ENCODE measurements around the gene PPP1R2B. TPM values are rescaled to one million over a fixed set of nuclear protein-coding genes. Genes with fewer than 3 reads are reported as not detected.
A peak's percentile ranks its signal among the peaks of the same experiment; 100 is the strongest.

Gene PPP1R2B
- polyA plus RNA-seq (2012; ENCODE audit: low read depth, missing spikeins): not detected

DNA sequence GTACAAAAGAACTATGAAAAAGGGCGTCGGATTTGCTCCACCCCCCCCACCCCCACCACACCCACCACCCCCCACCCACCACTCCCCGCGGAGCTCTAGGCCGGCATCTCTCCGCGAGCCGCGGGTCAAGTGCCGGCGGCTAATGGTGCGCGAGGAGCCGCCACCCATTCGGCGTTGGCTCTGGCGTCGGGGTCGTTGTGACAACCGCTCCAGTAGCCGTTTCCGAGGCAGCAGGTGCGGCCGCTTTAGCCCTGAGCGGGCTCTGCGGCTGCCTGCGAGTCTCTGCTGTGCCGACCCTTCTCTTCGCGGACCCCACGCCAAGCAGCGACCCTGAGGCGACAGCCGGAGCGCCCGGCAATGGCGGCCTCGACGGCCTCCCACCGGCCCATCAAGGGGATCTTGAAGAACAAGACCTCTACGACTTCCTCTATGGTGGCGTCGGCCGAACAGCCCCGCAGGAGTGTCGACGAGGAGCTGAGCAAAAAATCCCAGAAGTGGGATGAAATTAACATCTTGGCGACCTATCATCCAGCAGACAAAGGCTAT is at the start of gene PPP1R2B:
PPP1R2B (plus strand) TSS at position 90 of the 546 bp plus-strand sequence; CDS start at position 358, 268 bp downstream.
- no peak for TF ChIP-seq SPI1 (IDR thresholded peaks at IDR 0.05; ENCODE audit: low read depth, low read length)
- TF ChIP-seq POLR2AphosphoS5 (IDR thresholded peaks at IDR 0.05; ENCODE audit: low read depth, low read length): no peak
- DNase-seq (ENCODE audit: insufficient read length, low spot score) (no peak), FAIRE-seq (no peak)

GRCh38 chr5:156800929-156801328 is 49.2 kb upstream of the PPP1R2B start:
- DNase-seq (ENCODE audit: insufficient read length, low spot score): no peak
- TF ChIP-seq SPI1 (IDR thresholded peaks at IDR 0.05; ENCODE audit: low read depth, low read length) (no peak), PAX5 (IDR thresholded peaks at IDR 0.05; ENCODE audit: insufficient read depth, low read length, severe bottlenecking) (no peak), POU2F2 (IDR thresholded peaks at IDR 0.05; ENCODE audit: low read depth, low read length) (no peak), POLR2AphosphoS5 (IDR thresholded peaks at IDR 0.05; ENCODE audit: low read depth, low read length) (no peak), TAF1 (IDR thresholded peaks at IDR 0.05; ENCODE audit: low read depth, low read length) (no peak), POLR2A (IDR thresholded peaks at IDR 0.05; ENCODE audit: low read depth, low read length) (no peak)
- FAIRE-seq: no peak

- FAIRE-seq (no peak), DNase-seq (ENCODE audit: insufficient read length, low spot score) (no peak)
- no peak for TF ChIP-seq SPI1 (IDR thresholded peaks at IDR 0.05; ENCODE audit: low read depth, low read length)
- no peak for TF ChIP-seq POLR2AphosphoS5 (IDR thresholded peaks at IDR 0.05; ENCODE audit: low read depth, low read length)
- no peak for TF ChIP-seq POLR2A (IDR thresholded peaks at IDR 0.05; ENCODE audit: low read depth, low read length)
Observed at GRCh38 chr5:156802501-156802900, 47.6 kb upstream of the PPP1R2B start.

DNA sequence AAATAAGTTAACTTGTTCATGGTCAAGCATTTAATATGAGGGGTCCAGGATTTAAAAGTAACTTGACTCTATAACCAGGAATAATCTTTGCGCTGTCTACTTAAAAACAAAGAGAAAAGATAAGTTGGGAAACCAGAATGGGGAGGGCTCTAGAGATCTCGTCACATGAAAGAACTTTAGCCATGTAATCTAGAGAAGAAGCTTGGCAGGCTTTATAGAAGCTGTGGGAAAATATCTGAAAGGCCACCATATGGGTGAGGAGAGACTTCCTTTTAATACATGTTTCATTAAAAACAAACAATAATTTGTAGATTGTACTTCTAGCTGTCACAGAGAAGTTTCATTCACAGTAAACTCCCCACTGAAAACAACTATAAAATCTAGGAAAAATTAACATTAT is 46.7 kb upstream of the PPP1R2B start:
- TF ChIP-seq PAX5 (IDR thresholded peaks at IDR 0.05; ENCODE audit: insufficient read depth, low read length, severe bottlenecking) (no peak), TAF1 (IDR thresholded peaks at IDR 0.05; ENCODE audit: low read depth, low read length) (no peak), POLR2AphosphoS5 (IDR thresholded peaks at IDR 0.05; ENCODE audit: low read depth, low read length) (no peak), SPI1 (IDR thresholded peaks at IDR 0.05; ENCODE audit: low read depth, low read length) (no peak), POLR2A (IDR thresholded peaks at IDR 0.05; ENCODE audit: low read depth, low read length) (no peak), POU2F2 (IDR thresholded peaks at IDR 0.05; ENCODE audit: low read depth, low read length) (no peak)
- DNase-seq (ENCODE audit: insufficient read length, low spot score) (no peak), FAIRE-seq (no peak)

- TF ChIP-seq POLR2A (IDR thresholded peaks at IDR 0.05; ENCODE audit: low read depth, low read length): no peak
- FAIRE-seq (no peak), DNase-seq (ENCODE audit: insufficient read length, low spot score) (no peak)
Observed at GRCh38 chr5:156812959-156813358, 37.1 kb upstream of the PPP1R2B start.

- FAIRE-seq: peak; percentile 20
- DNase-seq (ENCODE audit: insufficient read length, low spot score): peak; percentile 22
- TF ChIP-seq POLR2A (IDR thresholded peaks at IDR 0.05; ENCODE audit: low read depth, low read length) (no peak), TAF1 (IDR thresholded peaks at IDR 0.05; ENCODE audit: low read depth, low read length) (no peak), POU2F2 (IDR thresholded peaks at IDR 0.05; ENCODE audit: low read depth, low read length) (no peak), PAX5 (IDR thresholded peaks at IDR 0.05; ENCODE audit: insufficient read depth, low read length, severe bottlenecking) (no peak), SPI1 (IDR thresholded peaks at IDR 0.05; ENCODE audit: low read depth, low read length) (no peak), POLR2AphosphoS5 (IDR thresholded peaks at IDR 0.05; ENCODE audit: low read depth, low read length) (no peak)
Observed at GRCh38 chr5:156815988-156816599, 34.0 kb upstream of the PPP1R2B start.

DNA sequence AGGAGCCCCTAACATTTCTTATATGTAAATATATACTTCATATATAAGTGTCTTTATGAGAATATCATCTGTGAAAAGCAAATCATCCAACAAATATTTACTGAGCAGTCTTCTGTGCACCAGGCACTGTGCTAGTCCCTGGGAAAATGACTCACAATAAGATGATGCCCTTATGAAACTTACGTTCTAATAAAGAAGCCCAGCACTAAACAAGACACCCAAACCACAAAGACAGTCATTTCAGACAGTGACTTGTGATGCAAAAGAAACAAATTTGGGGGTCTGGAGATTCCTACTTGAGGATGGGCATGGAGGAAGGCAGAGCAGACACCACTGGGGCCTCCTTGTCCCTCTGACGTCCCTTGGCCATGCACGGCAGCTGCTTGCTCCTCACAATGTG is 30.6 kb upstream of the PPP1R2B start:
- TF ChIP-seq SPI1 (IDR thresholded peaks at IDR 0.05; ENCODE audit: low read depth, low read length): no peak
- no peak for TF ChIP-seq PAX5 (IDR thresholded peaks at IDR 0.05; ENCODE audit: insufficient read depth, low read length, severe bottlenecking)
- no peak for TF ChIP-seq POLR2AphosphoS5 (IDR thresholded peaks at IDR 0.05; ENCODE audit: low read depth, low read length)
- TF ChIP-seq TAF1 (IDR thresholded peaks at IDR 0.05; ENCODE audit: low read depth, low read length): no peak
- TF ChIP-seq POLR2A (IDR thresholded peaks at IDR 0.05; ENCODE audit: low read depth, low read length): no peak
- no peak for TF ChIP-seq POU2F2 (IDR thresholded peaks at IDR 0.05; ENCODE audit: low read depth, low read length)
- DNase-seq (ENCODE audit: insufficient read length, low spot score): no peak
- no peak for FAIRE-seq

DNA sequence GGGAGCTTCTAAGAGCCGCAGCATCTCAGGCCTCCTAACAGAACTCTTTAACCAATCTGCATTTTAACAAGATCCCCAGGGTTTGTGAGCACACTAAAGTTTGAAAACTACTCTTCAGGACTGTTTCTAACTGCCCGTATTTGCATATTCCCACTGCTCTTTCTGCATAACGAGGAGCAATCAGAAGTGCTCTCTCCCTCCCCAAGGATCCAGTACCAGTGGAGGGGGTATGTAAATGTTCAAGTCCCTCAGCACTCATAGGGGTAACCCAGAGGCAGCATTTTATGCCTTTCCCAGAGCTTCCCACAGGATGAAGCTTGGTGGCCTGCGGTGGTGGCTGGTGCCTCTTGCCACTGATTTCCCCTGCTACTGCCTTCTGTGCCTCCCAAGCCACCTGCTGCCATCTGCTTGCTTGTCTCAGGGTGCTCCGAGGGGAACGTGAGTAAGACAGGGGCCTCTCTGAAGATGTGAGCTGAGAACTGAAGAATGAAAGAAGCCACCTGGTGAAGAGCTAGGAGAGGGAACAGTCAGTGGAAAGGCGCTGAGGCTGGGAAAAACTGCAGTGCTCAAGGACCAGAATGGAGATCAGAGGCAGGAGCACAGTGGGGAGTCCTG is 30.0 kb upstream of the PPP1R2B start:
- TF ChIP-seq SPI1 (IDR thresholded peaks at IDR 0.05; ENCODE audit: low read depth, low read length): no peak
- TF ChIP-seq POLR2A (IDR thresholded peaks at IDR 0.05; ENCODE audit: low read depth, low read length): no peak
- no peak for TF ChIP-seq POU2F2 (IDR thresholded peaks at IDR 0.05; ENCODE audit: low read depth, low read length)
- TF ChIP-seq POLR2AphosphoS5 (IDR thresholded peaks at IDR 0.05; ENCODE audit: low read depth, low read length): no peak
- no peak for TF ChIP-seq TAF1 (IDR thresholded peaks at IDR 0.05; ENCODE audit: low read depth, low read length)
- TF ChIP-seq PAX5 (IDR thresholded peaks at IDR 0.05; ENCODE audit: insufficient read depth, low read length, severe bottlenecking): no peak
- DNase-seq (ENCODE audit: insufficient read length, low spot score): no peak
- FAIRE-seq: no peak

GRCh38 chr5:156824241-156824640 is 25.9 kb upstream of the PPP1R2B start:
- DNase-seq (ENCODE audit: insufficient read length, low spot score): no peak
- TF ChIP-seq TAF1 (IDR thresholded peaks at IDR 0.05; ENCODE audit: low read depth, low read length) (no peak), POLR2AphosphoS5 (IDR thresholded peaks at IDR 0.05; ENCODE audit: low read depth, low read length) (no peak), POU2F2 (IDR thresholded peaks at IDR 0.05; ENCODE audit: low read depth, low read length) (no peak), SPI1 (IDR thresholded peaks at IDR 0.05; ENCODE audit: low read depth, low read length) (no peak), PAX5 (IDR thresholded peaks at IDR 0.05; ENCODE audit: insufficient read depth, low read length, severe bottlenecking) (no peak), POLR2A (IDR thresholded peaks at IDR 0.05; ENCODE audit: low read depth, low read length) (no peak)
- no peak for FAIRE-seq

- FAIRE-seq (no peak), DNase-seq (ENCODE audit: insufficient read length, low spot score) (no peak)
- no peak for TF ChIP-seq POLR2AphosphoS5 (IDR thresholded peaks at IDR 0.05; ENCODE audit: low read depth, low read length)
Observed at GRCh38 chr5:156824800-156825199, 25.3 kb upstream of the PPP1R2B start.
